Panc1 (cell line): ENCODE data around the gene PLIN1. TPM values are rescaled to one million over a fixed set of nuclear protein-coding genes. Genes with fewer than 3 reads are reported as not detected.

Source experiments
- ATAC-seq: fragments of 200-7000 bp; cut with Tn5 transposase; 2 replicates; pipeline ENCODE4 v1.9.1; 2020; ENCODE audit warnings: mild to moderate bottlenecking, moderate library complexity
- BruUV-seq: library from RNA; stranded (reverse); fragments of 400-500 nt; replicated peaks from 2 replicates; lab custom pipeline; 2021; lab: Mats Ljungman, UMichigan
- CTCF ChIA-PET: fragments of 300-600 bp; sonication (Branson Sonifier 250); formaldehyde crosslinking; loops from one replicate; lab custom pipeline; 2022; ENCODE audit warnings: antibody characterized with exemption; lab: Charles Lee
- POLR2A ChIA-PET: fragments of 300-600 bp; sonication (Branson Sonifier 250); formaldehyde crosslinking; loops from one replicate; lab custom pipeline; 2022; ENCODE audit warnings: antibody characterized with exemption; lab: Charles Lee
- DNase-seq: peaks from one replicate; pipeline ENCODE4 v3.0.0-alpha.2; 2010; ENCODE audit warnings: low read depth, low spot score
- H3K27ac ChIP-seq: 2 replicates; pipeline ENCODE4 v1.5.1; 2011; ENCODE audit warnings: mild to moderate bottlenecking, low read length, inconsistent platforms
- H3K27me3 ChIP-seq: fragments of 200-500 bp; sonication (Bioruptor generic); 2 replicates; pipeline ENCODE4 v1.6.0; 2014; ENCODE audit warnings: low read length, inconsistent platforms; ENCODE audit not compliant: control insufficient read depth, insufficient read depth
- H3K36me3 ChIP-seq: fragments of 200-500 bp; sonication (Bioruptor generic); 2 replicates; pipeline ENCODE4 v1.5.1; 2014; ENCODE audit warnings: inconsistent platforms, mild to moderate bottlenecking, low read length, moderate library complexity; ENCODE audit not compliant: control insufficient read depth, insufficient read depth
- H3K4me1 ChIP-seq: 2 replicates; pipeline ENCODE4 v1.5.1; 2011; ENCODE audit warnings: inconsistent platforms, mild to moderate bottlenecking, low read length, moderate library complexity; ENCODE audit not compliant: control insufficient read depth, insufficient read depth
- H3K4me3 ChIP-seq, 2 experiments: 2 replicates each; pipeline ENCODE4 v1.5.1; 2011 to 2012; ENCODE audit warnings: low read depth in 2 of 2, low read length in 2 of 2, mild to moderate bottlenecking in 2 of 2, inconsistent platforms in 1 of 2, moderate library complexity in 1 of 2
- H3K9me3 ChIP-seq: fragments of 200-500 bp; sonication (Bioruptor generic); 2 replicates; pipeline ENCODE4 v1.5.1; 2014; ENCODE audit warnings: low read depth, mild to moderate bottlenecking, inconsistent platforms, low read length, moderate library complexity; ENCODE audit not compliant: control insufficient read depth, insufficient read depth
- CTCF ChIP-seq: fragments of 450-650 bp; IDR thresholded peaks from 2 replicates; pipeline ENCODE4 v1.5.1; 2017; ENCODE audit warnings: mild to moderate bottlenecking
- POLR2AphosphoS5 ChIP-seq: IDR thresholded peaks from 2 replicates; pipeline ENCODE4 v1.6.1; 2012; ENCODE audit warnings: mild to moderate bottlenecking, low read depth, low read length, moderate library complexity
- REST ChIP-seq, 2 experiments: IDR thresholded peaks; 2 replicates each; pipeline ENCODE4 v1.6.1; 2011 to 2012; ENCODE audit warnings: low read depth in 2 of 2, control low read depth in 1 of 2, low read length in 1 of 2, mild to moderate bottlenecking in 1 of 2, moderate library complexity in 1 of 2; ENCODE audit not compliant: insufficient read depth in 1 of 2
- SIN3A ChIP-seq: IDR thresholded peaks from 2 replicates; pipeline ENCODE4 v1.6.1; 2012; ENCODE audit warnings: low read depth, mild to moderate bottlenecking, low read length, moderate library complexity, borderline replicate concordance; ENCODE audit not compliant: insufficient read depth
- TCF7L2 ChIP-seq: IDR thresholded peaks from 2 replicates; pipeline ENCODE4 v1.6.1; 2011; ENCODE audit warnings: mild to moderate bottlenecking, low read depth, low read length, inconsistent platforms
- in situ Hi-C: cut with HindIII; loops from 2 replicates; pipeline ENCODE4 v1.10.0; 2016; ENCODE audit warnings: low sequenced_read_pairs, low pct_unique_long_range_greater_than_20kb
- intact Hi-C: fragments of 100-400 bp; cut with micrococcal nuclease; formaldehyde crosslinking; loops from one replicate; pipeline ENCODE4 v1.10.0; 2022; ENCODE audit not compliant: unreplicated experiment
- total RNA-seq: library from RNA; stranded (reverse); gene quantifications from one replicate; pipeline ENCODE4 v1.2.1, GENCODE V29; 2021; ENCODE audit not compliant: unreplicated experiment

Gene PLIN1
- total RNA-seq, 1 experiment from 2014 or later = 0.44 TPM

- in situ Hi-C loops (no loop called here), intact Hi-C loops (no loop called here)
- Histone ChIP-seq H3K9me3 (no peaks in the 10 kb centered on the region), H3K27me3 (no peaks in the 10 kb centered on the region; the same call in 1 of the 2 replicates), H3K4me3 (no peak overlapping the region), H3K4me1 (no peaks in the 10 kb centered on the region), H3K27ac (no peak overlapping the region), H3K36me3 (no peaks in the 10 kb centered on the region)
- TF ChIP-seq POLR2AphosphoS5 (no peak), TCF7L2 (no peak), SIN3A (no peak), REST (IDR thresholded peaks at IDR 0.05; ENCODE audit: insufficient read depth in 1 of 2, low read depth in 2 of 2, low read length in 1 of 2) (no peak), CTCF (no peak)
- BruUV-seq = no TSS peak
- ChIA-PET POLR2A (no interaction called here), CTCF (no interaction called here)
- DNase-seq (no peak), ATAC-seq (no peak)
Observed at GRCh38 chr15:89652131-89652530, 27.0 kb downstream of the PLIN1 start.

GRCh38 chr15:89649716-89650115 is 29.5 kb downstream of the PLIN1 start:
- intact Hi-C loops = no loop called here
- no peaks in the 10 kb centered on the region for H3K27me3 ChIP-seq
- H3K4me1 ChIP-seq = no peaks in the 10 kb centered on the region
- ChIA-PET CTCF (no interaction called here), POLR2A (no interaction called here)
- DNase-seq = no peak
- no peak for ATAC-seq
- no peaks in the 10 kb centered on the region for H3K9me3 ChIP-seq
- in situ Hi-C loops = no loop called here
- no peaks in the 10 kb centered on the region for H3K36me3 ChIP-seq
- no peak overlapping the region for H3K4me3 ChIP-seq
- no peak overlapping the region for H3K27ac ChIP-seq
- no TSS peak for BruUV-seq
- TF ChIP-seq TCF7L2 (no peak), REST (IDR thresholded peaks at IDR 0.05; ENCODE audit: insufficient read depth in 1 of 2, low read depth in 2 of 2, low read length in 1 of 2) (no peak), CTCF (no peak), SIN3A (no peak), POLR2AphosphoS5 (no peak)
